H1 (cell line): Measurements from ENCODE around the gene MPPED2. TPM values are rescaled to one million over a fixed set of nuclear protein-coding genes. Genes with fewer than 3 reads are reported as not detected.

ENCODE experiments used
- BACH1 ChIP-seq: IDR thresholded peaks from 2 replicates; pipeline ENCODE4 v1.6.1; 2012; ENCODE audit warnings: low read length, improper control_type of control experiment
- CHD1 ChIP-seq: IDR thresholded peaks from 2 replicates; pipeline ENCODE4 v1.6.1; 2012; ENCODE audit warnings: low read depth, low read length, improper control_type of control experiment
- CHD7 ChIP-seq: fragments of 300-600 bp; sonication (generic); IDR thresholded peaks from 2 replicates; pipeline ENCODE4 v1.7.1; 2012; ENCODE audit warnings: low read length, moderate library complexity, mild to moderate bottlenecking, inconsistent platforms; ENCODE audit not compliant: insufficient replicate concordance
- EGR1 ChIP-seq: IDR thresholded peaks from 2 replicates; pipeline ENCODE4 v1.6.1; 2011; ENCODE audit warnings: low read depth, low read length, borderline replicate concordance
- EZH2 ChIP-seq: fragments of 200-600 bp; sonication (generic); IDR thresholded peaks from 2 replicates; pipeline ENCODE4 v1.7.1; 2012; ENCODE audit warnings: low read depth, mild to moderate bottlenecking, moderate library complexity, low read length, inconsistent platforms; ENCODE audit not compliant: severe bottlenecking
- SP1 ChIP-seq: IDR thresholded peaks from 2 replicates; pipeline ENCODE4 v1.6.1; 2011; ENCODE audit warnings: low read depth, low read length
- SRF ChIP-seq: IDR thresholded peaks from 2 replicates; pipeline ENCODE4 v1.6.1; 2011; ENCODE audit warnings: mild to moderate bottlenecking, low read depth, low read length, moderate library complexity
- polyA plus RNA-seq, 7 experiments: library from polyadenylated mRNA; depleted of rRNA in 3 of 7; stranded (reverse) in 5 of 7; unstranded in 2 of 7; fragments of >200 nt in 5 of 7; fragments of 200-250 nt in 2 of 7; gene quantifications; 1 replicate in 5 of 7; 2 replicates in 1 of 7; 4 replicates in 1 of 7; pipeline versions ENCODE4 v1.2.1 to v1.2.3, GENCODE V29; 2011 to 2013; ENCODE audit warnings: missing spikeins in 2 of 7, mixed read lengths in 2 of 7
- total RNA-seq: library from RNA; stranded (reverse); fragmentation: NEBNext Ultra II Directional; extraction: Animal tissue kit (Norgen Biotek cat#: 25700); gene quantifications from 2 replicates; pipeline ENCODE4 v1.2.1, GENCODE V29; 2021
- TF ChIP-seq, protein P1 (sequence below): IDR thresholded peaks from 2 replicates; pipeline ENCODE4 v1.6.1; 2011; ENCODE audit warnings: low read depth, mild to moderate bottlenecking, low read length; ENCODE audit not compliant: insufficient read depth

Gene MPPED2
- total and polyA plus RNA-seq, 2 of the 8 experiments (the other 6 are each of a cell fraction or from before 2014, with no cell fraction given) = 1.3 to 3.5 TPM

DNA sequence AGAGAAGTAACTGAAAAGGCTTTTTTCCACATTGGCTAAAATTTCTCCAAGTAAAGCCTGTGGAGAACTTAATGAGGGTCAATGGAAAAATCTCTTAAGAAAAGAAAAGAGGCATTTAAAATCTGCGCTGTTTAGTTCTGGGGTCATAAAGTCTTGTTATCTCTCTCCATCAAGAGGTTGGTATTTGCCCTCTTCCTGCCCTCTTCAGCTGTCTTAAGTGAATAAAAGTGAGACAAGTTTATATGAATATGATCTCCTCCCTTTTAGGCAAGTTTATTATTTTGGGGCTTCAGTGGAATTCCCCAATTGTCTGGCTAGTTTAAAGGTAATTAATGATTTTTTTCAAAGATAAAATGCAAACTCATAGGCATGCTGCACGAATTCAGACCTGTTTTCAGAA is 173.6 kb downstream of the MPPED2 start (continued):
- no peak for TF ChIP-seq CHD7
- TF ChIP-seq, protein P1, sequence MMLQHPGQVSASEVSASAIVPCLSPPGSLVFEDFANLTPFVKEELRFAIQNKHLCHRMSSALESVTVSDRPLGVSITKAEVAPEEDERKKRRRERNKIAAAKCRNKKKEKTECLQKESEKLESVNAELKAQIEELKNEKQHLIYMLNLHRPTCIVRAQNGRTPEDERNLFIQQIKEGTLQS = no peak
- no peak for TF ChIP-seq SRF
- TF ChIP-seq BACH1 = no peak
- TF ChIP-seq SP1 = no peak
- TF ChIP-seq EZH2 = no peak
- no peak for TF ChIP-seq CHD1
- no peak for TF ChIP-seq EGR1
- TF ChIP-seq, all 59 proteins: peak for 0
